ENCODE measurements around the gene TMEM43. TPM values are rescaled to one million over a fixed set of nuclear protein-coding genes. Genes with fewer than 3 reads are reported as not detected.

Gene TMEM43
- polyA plus RNA-seq, 1 donor (not counting 4 experiments of a cell fraction or from before 2014, with no cell fraction given): 111 TPM

- Histone ChIP-seq H3K4me1 (ENCODE audit: control insufficient read depth, extremely low read depth, insufficient read depth, low read length) (peaks cover 63% of the 10 kb centered on the region), H3K36me3 (ENCODE audit: control insufficient read depth in 2 of 2, extremely low read depth in 1 of 2, insufficient read depth in 2 of 2, low read length in 2 of 2) (peaks cover 25 to 57% of the 10 kb centered on the region in 2 experiments)
- dilution Hi-C loops (cut with MboI; ENCODE audit: extremely low pct_ligation_motif_present, low sequenced_read_pairs): no loop called here
Measured at GRCh38 chr3:14140668-14141067, 15.8 kb downstream of the TMEM43 start.

GRCh38 chr3:14141144-14141543 lies 16.3 kb downstream of the TMEM43 start:
- H3K4me3 ChIP-seq (ENCODE audit: control insufficient read depth in 2 of 3, extremely low read depth in 1 of 3, insufficient read depth in 2 of 3, low read depth in 1 of 3, low read length in 3 of 3): no peak overlapping the region
- H3K79me2 ChIP-seq (ENCODE audit: control insufficient read depth, insufficient read depth, low read length): peaks cover 3% of the 10 kb centered on the region
- no peak overlapping the region for H2AFZ ChIP-seq (ENCODE audit: control insufficient read depth, low read length)
- FAIRE-seq (no peak), DNase-seq (ENCODE audit: low read depth, low spot score) (no peak)
- TF ChIP-seq EZH2 (IDR thresholded peaks at IDR 0.05; ENCODE audit: low read length): no peak
- no peak for TF ChIP-seq CTCF (optimal IDR thresholded peaks at IDR 0.05 in 1 of 3, IDR thresholded peaks at IDR 0.05 in 1 of 3, conservative IDR thresholded peaks at IDR 0.05 in 1 of 3; ENCODE audit: extremely low read depth in 1 of 3, insufficient read depth in 2 of 3, low read length in 3 of 3)
- H4K20me1 ChIP-seq (ENCODE audit: control insufficient read depth, extremely low read depth, insufficient read depth, low read length): peaks cover 2% of the 10 kb centered on the region
- H3K36me3 ChIP-seq (ENCODE audit: control insufficient read depth in 2 of 2, extremely low read depth in 1 of 2, insufficient read depth in 2 of 2, low read length in 2 of 2): peaks cover 23 to 57% of the 10 kb centered on the region in 2 experiments
- no peak overlapping the region for H3K9ac ChIP-seq (ENCODE audit: control insufficient read depth, extremely low read depth, insufficient read depth, low read length)
- H3K4me1 ChIP-seq (ENCODE audit: control insufficient read depth, extremely low read depth, insufficient read depth, low read length): peaks cover 60% of the 10 kb centered on the region
- no peaks in the 10 kb centered on the region for H3K9me1 ChIP-seq (ENCODE audit: control insufficient read depth, extremely low read depth, insufficient read depth, low read length)
- dilution Hi-C loops (cut with MboI; ENCODE audit: extremely low pct_ligation_motif_present, low sequenced_read_pairs): no loop called here
- H3K27me3 ChIP-seq (ENCODE audit: control insufficient read depth, extremely low read depth, insufficient read depth, low read length): no peaks in the 10 kb centered on the region
- no peak overlapping the region for H3K27ac ChIP-seq (ENCODE audit: control insufficient read depth, insufficient read depth, low read length)
- H3K9me3 ChIP-seq (ENCODE audit: control insufficient read depth, low read depth, low read length): no peaks in the 10 kb centered on the region
- no peak overlapping the region for H3K4me2 ChIP-seq (ENCODE audit: control insufficient read depth, extremely low read depth, insufficient read depth, low read depth, low read length)

More at GRCh38 chr3:14140668-14141067, 15.8 kb downstream of the TMEM43 start:
- no peaks in the 10 kb centered on the region for H3K27me3 ChIP-seq (ENCODE audit: control insufficient read depth, extremely low read depth, insufficient read depth, low read length)
- H3K4me3 ChIP-seq (ENCODE audit: control insufficient read depth in 2 of 3, extremely low read depth in 1 of 3, insufficient read depth in 2 of 3, low read depth in 1 of 3, low read length in 3 of 3): no peak overlapping the region
- peaks cover 2% of the 10 kb centered on the region for H4K20me1 ChIP-seq (ENCODE audit: control insufficient read depth, extremely low read depth, insufficient read depth, low read length)
- H3K27ac ChIP-seq (ENCODE audit: control insufficient read depth, insufficient read depth, low read length): no peak overlapping the region
- H3K9me3 ChIP-seq (ENCODE audit: control insufficient read depth, low read depth, low read length): no peaks in the 10 kb centered on the region
- no peak for TF ChIP-seq CTCF (optimal IDR thresholded peaks at IDR 0.05 in 1 of 3, IDR thresholded peaks at IDR 0.05 in 1 of 3, conservative IDR thresholded peaks at IDR 0.05 in 1 of 3; ENCODE audit: extremely low read depth in 1 of 3, insufficient read depth in 2 of 3, low read length in 3 of 3)
- no peak for TF ChIP-seq EZH2 (IDR thresholded peaks at IDR 0.05; ENCODE audit: low read length)
- DNase-seq (ENCODE audit: low read depth, low spot score) (no peak), FAIRE-seq (no peak)
- H3K79me2 ChIP-seq (ENCODE audit: control insufficient read depth, insufficient read depth, low read length): peaks cover 3% of the 10 kb centered on the region
- no peak overlapping the region for H3K4me2 ChIP-seq (ENCODE audit: control insufficient read depth, extremely low read depth, insufficient read depth, low read depth, low read length)
- H2AFZ ChIP-seq (ENCODE audit: control insufficient read depth, low read length): no peak overlapping the region
- H3K9ac ChIP-seq (ENCODE audit: control insufficient read depth, extremely low read depth, insufficient read depth, low read length): no peak overlapping the region
- H3K9me1 ChIP-seq (ENCODE audit: control insufficient read depth, extremely low read depth, insufficient read depth, low read length): no peaks in the 10 kb centered on the region

Measured in keratinocyte (primary cell).